Osteoblast (primary cell): ENCODE data around the gene CHST11. TPM values are rescaled to one million over a fixed set of nuclear protein-coding genes. Genes with fewer than 3 reads are reported as not detected.

ENCODE experiments used
- DNase-seq: peaks from one replicate; pipeline ENCODE4 v3.0.0; 2011; ENCODE audit warnings: low spot score, mixed read lengths; ENCODE audit not compliant: insufficient read length; ENCODE audit errors: missing footprints
- H2AFZ ChIP-seq: 2 replicates; pipeline ENCODE4 v1.6.0; 2011; ENCODE audit warnings: mild to moderate bottlenecking, low read length
- H3K27ac ChIP-seq: 2 replicates; pipeline ENCODE4 v1.5.1; 2011; ENCODE audit warnings: mild to moderate bottlenecking, low read depth, low read length, moderate library complexity
- H3K27me3 ChIP-seq: 2 replicates; pipeline ENCODE4 v1.6.0; 2012; ENCODE audit warnings: mild to moderate bottlenecking, control low read depth, inconsistent platforms, low read length, moderate library complexity; ENCODE audit not compliant: insufficient read depth
- H3K36me3 ChIP-seq: 2 replicates; pipeline ENCODE4 v1.5.1; 2011; ENCODE audit warnings: mild to moderate bottlenecking, low read length, control low read depth, moderate library complexity; ENCODE audit not compliant: insufficient read depth
- H3K4me1 ChIP-seq: 2 replicates; pipeline ENCODE4 v1.5.1; 2011; ENCODE audit warnings: mild to moderate bottlenecking, low read length, control low read depth, moderate library complexity; ENCODE audit not compliant: insufficient read depth
- H3K4me2 ChIP-seq: 2 replicates; pipeline ENCODE4 v1.6.0; 2011; ENCODE audit warnings: mild to moderate bottlenecking, low read length; ENCODE audit not compliant: insufficient read depth
- H3K4me3 ChIP-seq: fragments of 200-600 bp; sonication (generic); 3 replicates; pipeline ENCODE4 v1.5.1; 2012; ENCODE audit warnings: mild to moderate bottlenecking, low read length, inconsistent platforms; ENCODE audit not compliant: insufficient read depth
- H3K79me2 ChIP-seq: 2 replicates; pipeline ENCODE4 v1.6.0; 2012; ENCODE audit warnings: mild to moderate bottlenecking, low read length, control low read depth, inconsistent platforms; ENCODE audit not compliant: insufficient read depth
- H3K9me3 ChIP-seq: 2 replicates; pipeline ENCODE4 v1.5.1; 2011; ENCODE audit warnings: low read depth, low read length, control low read depth
- H4K20me1 ChIP-seq: 2 replicates; pipeline ENCODE4 v1.6.0; 2012; ENCODE audit warnings: mild to moderate bottlenecking, low read length, control low read depth; ENCODE audit not compliant: insufficient read depth
- total RNA-seq: library from RNA; depleted of rRNA; stranded (reverse); fragments of >200 nt; gene quantifications from 2 replicates; pipeline ENCODE4 v1.2.3, GENCODE V29; 2012
- TF ChIP-seq, protein P1 (sequence below): IDR thresholded peaks from 2 replicates; pipeline ENCODE4 v1.5.1; 2011; ENCODE audit warnings: mild to moderate bottlenecking, low read depth, low read length, moderate library complexity; ENCODE audit errors: extremely low read depth

CHST11 gene
- total RNA-seq, 1 donor: 24.6 TPM

DNA sequence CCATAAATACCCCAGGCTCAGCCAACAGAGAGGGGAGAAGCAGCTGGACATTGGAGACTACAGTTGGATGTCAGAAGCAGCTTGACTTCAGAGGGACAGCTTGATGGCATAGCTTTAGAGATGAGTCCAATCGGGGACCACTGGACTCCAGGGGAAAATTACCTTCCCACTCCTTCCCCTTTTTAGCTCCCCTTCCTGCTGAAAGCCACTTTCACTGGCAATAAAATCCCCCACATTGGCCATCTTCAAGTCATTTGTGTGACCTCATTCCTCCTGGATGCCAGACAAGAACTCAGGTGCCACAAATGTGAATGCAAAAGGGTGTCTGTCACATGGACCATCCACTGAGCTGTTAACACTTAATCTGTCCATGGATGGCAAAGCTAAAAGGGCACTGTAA lies 184.2 kb downstream of the CHST11 start:
- no peaks in the 10 kb centered on the region for H3K9me3 ChIP-seq

GRCh38 chr12:104641862-104642261 lies 185.1 kb downstream of the CHST11 start:
- TF ChIP-seq, protein P1, sequence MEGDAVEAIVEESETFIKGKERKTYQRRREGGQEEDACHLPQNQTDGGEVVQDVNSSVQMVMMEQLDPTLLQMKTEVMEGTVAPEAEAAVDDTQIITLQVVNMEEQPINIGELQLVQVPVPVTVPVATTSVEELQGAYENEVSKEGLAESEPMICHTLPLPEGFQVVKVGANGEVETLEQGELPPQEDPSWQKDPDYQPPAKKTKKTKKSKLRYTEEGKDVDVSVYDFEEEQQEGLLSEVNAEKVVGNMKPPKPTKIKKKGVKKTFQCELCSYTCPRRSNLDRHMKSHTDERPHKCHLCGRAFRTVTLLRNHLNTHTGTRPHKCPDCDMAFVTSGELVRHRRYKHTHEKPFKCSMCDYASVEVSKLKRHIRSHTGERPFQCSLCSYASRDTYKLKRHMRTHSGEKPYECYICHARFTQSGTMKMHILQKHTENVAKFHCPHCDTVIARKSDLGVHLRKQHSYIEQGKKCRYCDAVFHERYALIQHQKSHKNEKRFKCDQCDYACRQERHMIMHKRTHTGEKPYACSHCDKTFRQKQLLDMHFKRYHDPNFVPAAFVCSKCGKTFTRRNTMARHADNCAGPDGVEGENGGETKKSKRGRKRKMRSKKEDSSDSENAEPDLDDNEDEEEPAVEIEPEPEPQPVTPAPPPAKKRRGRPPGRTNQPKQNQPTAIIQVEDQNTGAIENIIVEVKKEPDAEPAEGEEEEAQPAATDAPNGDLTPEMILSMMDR: no peak
- no peak for DNase-seq
- no peaks in the 10 kb centered on the region for H3K4me1 ChIP-seq
- H3K27ac ChIP-seq: no peak overlapping the region
- peaks cover 1% of the 10 kb centered on the region for H3K79me2 ChIP-seq
- no peaks in the 10 kb centered on the region for H3K9me3 ChIP-seq
- H2AFZ ChIP-seq: no peak overlapping the region
- no peak overlapping the region for H3K4me2 ChIP-seq
- H3K27me3 ChIP-seq: no peaks in the 10 kb centered on the region
- no peak overlapping the region for H3K4me3 ChIP-seq
- H4K20me1 ChIP-seq: peaks cover 14% of the 10 kb centered on the region
- H3K36me3 ChIP-seq: no peaks in the 10 kb centered on the region

More for the DNA sequence above, 184.2 kb downstream of the CHST11 start:
- H3K4me2 ChIP-seq: no peak overlapping the region
- peaks cover 15% of the 10 kb centered on the region for H4K20me1 ChIP-seq
- DNase-seq: no peak
- H3K4me3 ChIP-seq: no peak overlapping the region
- no peaks in the 10 kb centered on the region for H3K36me3 ChIP-seq
- no peaks in the 10 kb centered on the region for H3K4me1 ChIP-seq
- H3K79me2 ChIP-seq: peaks cover 3% of the 10 kb centered on the region
- no peak overlapping the region for H2AFZ ChIP-seq
- H3K27ac ChIP-seq: no peak overlapping the region
- TF ChIP-seq, protein P1: no peak
- no peaks in the 10 kb centered on the region for H3K27me3 ChIP-seq

DNA sequence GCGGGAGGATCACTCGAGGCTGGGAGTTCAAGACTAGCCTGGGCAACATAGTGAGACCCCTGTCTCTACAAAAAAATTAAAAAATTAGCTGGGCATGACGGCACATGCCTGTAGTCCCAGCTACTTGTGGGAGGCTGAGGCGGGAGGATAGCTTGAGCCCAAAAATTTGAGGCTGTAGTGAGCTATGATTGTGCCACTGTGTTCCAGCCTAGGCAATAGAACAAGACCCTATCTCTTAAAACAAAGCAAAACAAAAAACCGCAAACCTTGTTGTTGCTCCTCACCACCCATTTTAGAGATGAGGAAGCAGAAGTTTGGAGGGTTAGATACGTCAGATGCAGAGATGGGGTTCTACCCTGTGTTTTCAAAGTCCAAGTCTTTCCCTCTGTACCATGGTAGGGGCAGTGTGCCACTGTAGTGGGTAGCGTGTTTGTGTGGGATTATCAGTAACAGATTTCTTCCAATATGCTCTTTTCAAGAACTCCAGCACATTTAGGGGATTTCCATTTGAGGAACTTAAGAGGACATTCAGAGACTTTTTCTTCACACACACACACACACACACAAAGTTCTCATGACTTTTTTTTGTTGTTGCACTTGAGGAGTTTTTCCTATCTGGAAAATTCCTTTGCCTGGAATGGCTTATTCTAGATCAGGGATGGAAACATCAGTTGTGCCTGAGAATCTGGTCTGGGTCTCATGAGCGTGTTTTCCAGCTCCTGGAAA lies 186.5 kb downstream of the CHST11 start:
- Histone ChIP-seq H4K20me1 (peaks cover 10% of the 10 kb centered on the region), H3K27ac (no peak overlapping the region), H3K27me3 (no peaks in the 10 kb centered on the region), H3K9me3 (no peaks in the 10 kb centered on the region), H3K4me2 (no peak overlapping the region), H3K36me3 (no peaks in the 10 kb centered on the region), H2AFZ (no peak overlapping the region), H3K4me3 (no peak overlapping the region), H3K79me2 (peaks cover 5% of the 10 kb centered on the region), H3K4me1 (no peaks in the 10 kb centered on the region)
- TF ChIP-seq, protein P1: no peak
- DNase-seq: no peak

GRCh38 chr12:104643819-104644669 lies 187.3 kb downstream of the CHST11 start:
- no peaks in the 10 kb centered on the region for H3K36me3 ChIP-seq
- no peak overlapping the region for H3K4me3 ChIP-seq
- TF ChIP-seq, protein P1: no peak
- no peak overlapping the region for H3K27ac ChIP-seq
- no peaks in the 10 kb centered on the region for H3K4me1 ChIP-seq
- no peaks in the 10 kb centered on the region for H3K9me3 ChIP-seq
- no peak overlapping the region for H3K4me2 ChIP-seq
- peaks cover 5% of the 10 kb centered on the region for H3K79me2 ChIP-seq
- H2AFZ ChIP-seq: no peak overlapping the region
- no peaks in the 10 kb centered on the region for H3K27me3 ChIP-seq
- peaks cover 10% of the 10 kb centered on the region for H4K20me1 ChIP-seq
- no peak for DNase-seq
